PC-3 (cell line): Measurements from ENCODE around the gene UBXN2A. TPM values are rescaled to one million over a fixed set of nuclear protein-coding genes. Genes with fewer than 3 reads are reported as not detected.
"Not testable (repeated sequence)": the region's sequence is repeated elsewhere in the genome, so short reads cannot be mapped to it uniquely, and the experiment has no call there.

ENCODE experiments used
- ATAC-seq: fragments of 200-7000 bp; cut with Tn5 transposase; 2 replicates; pipeline ENCODE4 v1.9.1; 2020; ENCODE audit warnings: mild to moderate bottlenecking, moderate library complexity
- BruUV-seq: library from RNA; stranded (reverse); fragments of 400-500 nt; replicated peaks from 2 replicates; lab custom pipeline; 2021; lab: Mats Ljungman, UMichigan
- CTCF ChIA-PET: fragments of 300-600 bp; sonication (Branson Sonifier 250); formaldehyde crosslinking; loops from one replicate; lab custom pipeline; 2022; ENCODE audit warnings: antibody characterized with exemption; lab: Charles Lee
- POLR2A ChIA-PET: fragments of 300-600 bp; sonication (Branson Sonifier 250); formaldehyde crosslinking; loops from one replicate; lab custom pipeline; 2022; ENCODE audit warnings: antibody characterized with exemption; ENCODE audit not compliant: unreplicated experiment; lab: Charles Lee
- DNase-seq: peaks from one replicate; pipeline ENCODE4 v3.0.0-alpha.2; 2015
- H2AFZ ChIP-seq: fragments of 300-600 bp; sonication (generic); 2 replicates; pipeline ENCODE4 v1.6.0; 2016; ENCODE audit warnings: antibody characterized with exemption, low read length
- H3F3A ChIP-seq: fragments of 300-600 bp; sonication (generic); one replicate; pipeline ENCODE4 v1.6.0; 2017; ENCODE audit warnings: antibody characterized with exemption, low read length, control low read depth, mild to moderate bottlenecking; ENCODE audit not compliant: unreplicated experiment
- H3K27ac ChIP-seq: fragments of 300-600 bp; sonication (generic); 2 replicates; pipeline ENCODE4 v1.5.1; 2016; ENCODE audit warnings: mild to moderate bottlenecking, low read length
- H3K27me3 ChIP-seq: fragments of 300-600 bp; sonication (generic); 2 replicates; pipeline ENCODE4 v1.6.1; 2016; ENCODE audit warnings: low read length, mixed read lengths
- H3K36me3 ChIP-seq: fragments of 300-600 bp; sonication (generic); 2 replicates; pipeline ENCODE4 v1.6.1; 2016; ENCODE audit warnings: low read depth, mixed run types, low read length, mixed read lengths
- H3K4me1 ChIP-seq: fragments of 300-600 bp; sonication (generic); 2 replicates; pipeline ENCODE4 v1.5.1; 2016; ENCODE audit warnings: low read length; ENCODE audit not compliant: insufficient read depth
- H3K4me2 ChIP-seq: fragments of 300-600 bp; sonication (generic); 2 replicates; pipeline ENCODE4 v1.6.0; 2016; ENCODE audit warnings: low read length
- H3K4me3 ChIP-seq: fragments of 300-600 bp; sonication (generic); 2 replicates; pipeline ENCODE4 v1.5.1; 2016; ENCODE audit warnings: mild to moderate bottlenecking, low read length, mixed read lengths
- H3K79me2 ChIP-seq: fragments of 300-600 bp; sonication (generic); 2 replicates; pipeline ENCODE4 v1.6.1; 2017; ENCODE audit warnings: low read length, mixed read lengths
- H3K9ac ChIP-seq: fragments of 300-600 bp; sonication (generic); 2 replicates; pipeline ENCODE4 v1.6.0; 2016; ENCODE audit warnings: mild to moderate bottlenecking, low read length
- H3K9me2 ChIP-seq: fragments of 300-600 bp; sonication (generic); replicated peaks from 2 replicates; pipeline ENCODE4 v1.6.1; 2016; ENCODE audit warnings: mixed run types, low read length, mixed read lengths
- H3K9me3 ChIP-seq: fragments of 300-600 bp; sonication (generic); 2 replicates; pipeline ENCODE4 v1.6.1; 2016; ENCODE audit warnings: low read length, mixed read lengths
- H4K20me1 ChIP-seq: fragments of 300-600 bp; sonication (generic); 2 replicates; pipeline ENCODE4 v1.6.1; 2016; ENCODE audit warnings: low read length, mixed read lengths
- EZH2 ChIP-seq: fragments of 300-600 bp; sonication (generic); IDR thresholded peaks from one replicate; pipeline ENCODE4 v1.6.1; 2017; ENCODE audit warnings: antibody characterized with exemption, mild to moderate bottlenecking, low read length; ENCODE audit not compliant: unreplicated experiment
- EZH2phosphoT487 ChIP-seq: fragments of 300-600 bp; sonication (generic); IDR thresholded peaks from 2 replicates; pipeline ENCODE4 v1.6.1; 2018; ENCODE audit warnings: mild to moderate bottlenecking, antibody characterized with exemption, low read length, borderline replicate concordance
- intact Hi-C: fragments of 100-400 bp; cut with micrococcal nuclease; formaldehyde crosslinking; loops from 2 replicates; pipeline ENCODE4 v1.9.0; 2023
- total RNA-seq: library from RNA; depleted of rRNA; stranded (reverse); fragments of >200 nt; gene quantifications from 2 replicates; pipeline ENCODE4 v1.2.3, GENCODE V29; 2014
- TF ChIP-seq, protein P1 (sequence below): fragments of 300-600 bp; sonication (generic); conservative IDR thresholded peaks from 2 replicates; pipeline ENCODE4 v1.5.1; 2017; ENCODE audit warnings: antibody characterized with exemption, low read depth, mild to moderate bottlenecking, low read length

UBXN2A gene
- total RNA-seq, 1 experiment from 2014 or later, result 15.4 TPM

DNA sequence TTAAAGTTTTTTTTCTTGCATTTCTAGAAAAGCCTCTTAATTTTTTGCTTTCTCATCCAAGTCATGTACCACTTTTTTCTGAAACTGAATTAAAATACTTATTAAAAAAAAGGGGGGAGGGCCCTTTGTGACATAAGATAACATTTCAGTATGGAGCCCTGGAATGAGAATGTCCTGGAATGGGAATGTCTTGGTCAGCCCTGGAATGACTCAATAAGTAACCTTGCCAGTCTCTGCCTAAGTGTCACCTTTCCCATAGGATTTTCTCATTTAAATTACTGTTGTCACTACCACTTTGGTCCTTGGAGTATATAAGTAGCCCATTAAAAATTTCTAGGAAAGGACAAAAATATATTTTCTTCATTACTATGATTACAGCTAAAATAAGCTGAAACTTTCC lies 4.7 kb downstream of the UBXN2A start:
- peaks cover 6% of the 10 kb centered on the region; the same call in 1 of the 2 replicates for H3K4me1 ChIP-seq
- H3K9ac ChIP-seq, result no peak overlapping the region
- no peaks in the 10 kb centered on the region for H3F3A ChIP-seq
- H2AFZ ChIP-seq, result no peak overlapping the region
- DNase-seq, result no peak
- no peaks in the 10 kb centered on the region for H3K27me3 ChIP-seq
- BruUV-seq, result no TSS peak
- no peaks in the 10 kb centered on the region for H3K36me3 ChIP-seq
- H3K4me3 ChIP-seq, result no peak overlapping the region
- no peaks in the 10 kb centered on the region for H4K20me1 ChIP-seq
- no peaks in the 10 kb centered on the region for H3K9me2 ChIP-seq
- no peak for ATAC-seq
- intact Hi-C loops, result no loop called here
- H3K79me2 ChIP-seq, result peaks cover 69% of the 10 kb centered on the region
- H3K9me3 ChIP-seq, result no peaks in the 10 kb centered on the region
- TF ChIP-seq EZH2 (no peak), EZH2phosphoT487 (no peak)
- TF ChIP-seq, protein P1, sequence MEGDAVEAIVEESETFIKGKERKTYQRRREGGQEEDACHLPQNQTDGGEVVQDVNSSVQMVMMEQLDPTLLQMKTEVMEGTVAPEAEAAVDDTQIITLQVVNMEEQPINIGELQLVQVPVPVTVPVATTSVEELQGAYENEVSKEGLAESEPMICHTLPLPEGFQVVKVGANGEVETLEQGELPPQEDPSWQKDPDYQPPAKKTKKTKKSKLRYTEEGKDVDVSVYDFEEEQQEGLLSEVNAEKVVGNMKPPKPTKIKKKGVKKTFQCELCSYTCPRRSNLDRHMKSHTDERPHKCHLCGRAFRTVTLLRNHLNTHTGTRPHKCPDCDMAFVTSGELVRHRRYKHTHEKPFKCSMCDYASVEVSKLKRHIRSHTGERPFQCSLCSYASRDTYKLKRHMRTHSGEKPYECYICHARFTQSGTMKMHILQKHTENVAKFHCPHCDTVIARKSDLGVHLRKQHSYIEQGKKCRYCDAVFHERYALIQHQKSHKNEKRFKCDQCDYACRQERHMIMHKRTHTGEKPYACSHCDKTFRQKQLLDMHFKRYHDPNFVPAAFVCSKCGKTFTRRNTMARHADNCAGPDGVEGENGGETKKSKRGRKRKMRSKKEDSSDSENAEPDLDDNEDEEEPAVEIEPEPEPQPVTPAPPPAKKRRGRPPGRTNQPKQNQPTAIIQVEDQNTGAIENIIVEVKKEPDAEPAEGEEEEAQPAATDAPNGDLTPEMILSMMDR, result no peak
- H3K4me2 ChIP-seq, result no peak overlapping the region
- ChIA-PET POLR2A (no interaction called here), CTCF (no interaction called here)
- H3K27ac ChIP-seq, result no peak overlapping the region

DNA sequence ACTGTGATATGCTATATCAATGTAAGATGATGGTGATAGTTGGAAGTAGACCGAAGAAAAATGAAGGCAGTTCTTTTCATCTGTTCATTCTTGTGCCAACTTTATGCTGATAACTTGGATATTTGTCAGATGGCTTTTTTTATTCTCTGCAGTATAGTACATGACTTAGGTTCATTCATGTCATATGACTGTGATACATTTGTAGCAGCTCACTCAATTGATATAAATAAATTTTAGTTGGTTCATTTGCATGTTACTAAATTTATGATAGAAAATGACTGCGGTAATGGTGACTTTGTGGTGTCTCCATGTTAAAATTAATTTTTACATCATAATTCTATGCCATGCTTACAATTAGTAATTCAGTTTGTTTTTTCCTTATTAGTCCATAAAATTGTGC lies 7.1 kb downstream of the UBXN2A start:
- H3F3A ChIP-seq, result no peaks in the 10 kb centered on the region
- no peak overlapping the region for H3K9ac ChIP-seq
- ChIA-PET POLR2A (no interaction called here), CTCF (no interaction called here)
- TF ChIP-seq EZH2 (no peak), EZH2phosphoT487 (no peak)
- TF ChIP-seq, protein P1, result no peak
- ATAC-seq (no peak), DNase-seq (no peak)
- H3K9me2 ChIP-seq, result no peaks in the 10 kb centered on the region
- no peaks in the 10 kb centered on the region for H3K27me3 ChIP-seq
- no peak overlapping the region for H2AFZ ChIP-seq
- H3K4me1 ChIP-seq, result peaks cover 6% of the 10 kb centered on the region; the same call in 1 of the 2 replicates
- no peaks in the 10 kb centered on the region for H4K20me1 ChIP-seq
- H3K79me2 ChIP-seq, result peaks cover 56% of the 10 kb centered on the region
- no peak overlapping the region for H3K4me3 ChIP-seq
- no peaks in the 10 kb centered on the region for H3K9me3 ChIP-seq
- H3K4me2 ChIP-seq, result no peak overlapping the region
- intact Hi-C loops, result no loop called here
- H3K27ac ChIP-seq, result no peak overlapping the region
- no peaks in the 10 kb centered on the region for H3K36me3 ChIP-seq
- no TSS peak for BruUV-seq

DNA sequence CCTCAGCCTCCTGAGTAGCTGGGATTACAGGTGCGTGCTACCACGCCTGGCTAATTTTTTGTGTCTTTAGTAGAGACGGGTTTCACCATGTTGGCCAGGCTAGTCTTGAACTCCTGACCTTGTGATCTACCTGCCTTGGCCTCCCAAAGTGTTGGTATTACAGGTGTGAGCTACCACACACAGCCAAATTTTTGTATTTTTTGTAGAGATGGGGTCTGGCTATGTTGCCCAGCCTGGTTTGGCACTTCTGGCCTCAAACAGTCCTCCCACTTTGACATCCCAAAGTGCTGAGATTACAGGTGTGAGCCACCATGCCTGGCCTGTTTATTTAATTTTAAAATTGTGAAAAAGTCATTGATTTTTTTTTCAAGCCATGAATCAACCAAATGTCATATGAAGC lies 12.3 kb downstream of the UBXN2A start:
- H3K9me2 ChIP-seq, H3K36me3 ChIP-seq, POLR2A ChIA-PET, H3F3A ChIP-seq, H4K20me1 ChIP-seq, intact Hi-C loops, H3K9me3 ChIP-seq, H3K9ac ChIP-seq, H3K27me3 ChIP-seq, H3K4me2 ChIP-seq, H3K27ac ChIP-seq, ATAC-seq, H3K4me3 ChIP-seq, H3K4me1 ChIP-seq, H2AFZ ChIP-seq, BruUV-seq, DNase-seq: not testable (repeated sequence)
- CTCF ChIA-PET, result interaction anchor here (0.6 kb wide), 1 partner anchor 255 kb away, joined by 3 read pairs; no protein-coding TSS in a partner anchor
- peaks cover 29% of the 10 kb centered on the region for H3K79me2 ChIP-seq
